Adrenal gland (tissue), 12 donors: ENCODE measurements around the gene TATDN2. TPM values are rescaled to one million over a fixed set of nuclear protein-coding genes. Genes with fewer than 3 reads are reported as not detected.

ENCODE experiments used
- DNase-seq, 7 donors: peaks; one replicate each; pipeline ENCODE4 v3.0.0-alpha.2; 2019 to 2020
- H3K27ac ChIP-seq, 5 donors: fragments of 200-600 bp; sonication (generic) in 4 of 5; 1 replicate in 3 of 5; 2 replicates in 2 of 5; pipeline versions ENCODE4 v1.5.1 to v1.8.0; 2016 to 2020; ENCODE audit warnings: mild to moderate bottlenecking in 1 of 5
- H3K27me3 ChIP-seq: fragments of 200-600 bp; 2 replicates; pipeline ENCODE4 v1.8.0; 2021
- H3K36me3 ChIP-seq, 2 donors: fragments of 200-600 bp; replicated peaks in 1 of 2; 1 replicate in 1 of 2; 2 replicates in 1 of 2; pipeline versions ENCODE4 v1.5.1 to v1.8.0; 2018 to 2022
- H3K4me1 ChIP-seq, 2 donors: fragments of 200-600 bp; replicated peaks in 1 of 2; 1 replicate in 1 of 2; 2 replicates in 1 of 2; pipeline versions ENCODE4 v1.5.1 to v1.8.0; 2018 to 2021
- H3K4me3 ChIP-seq, 4 donors: fragments of 200-600 bp; sonication (generic) in 3 of 4; one replicate each; pipeline ENCODE4 v1.5.1; 2016 to 2018
- H3K9me3 ChIP-seq, 3 donors: fragments of 200-600 bp; sonication (generic) in 1 of 3; replicated peaks in 1 of 3; 1 replicate in 2 of 3; 2 replicates in 1 of 3; pipeline versions ENCODE4 v1.5.1 to v1.8.0; 2016 to 2021
- CTCF ChIP-seq, 6 experiments: fragments of 450-650 bp in 4 of 6; fragments of 200-600 bp in 2 of 6; sonication (generic) in 1 of 6; IDR thresholded peaks; 1 replicate in 5 of 6; 2 replicates in 1 of 6; pipeline versions ENCODE4 v1.5.1 to v1.8.0; 2016 to 2021; ENCODE audit warnings: antibody characterized with exemption in 6 of 6, mild to moderate bottlenecking in 2 of 6, moderate library complexity in 1 of 6
- POLR2A ChIP-seq, 2 donors: fragments of 450-650 bp; IDR thresholded peaks; one replicate each; pipeline ENCODE4 v1.6.1; 2017; ENCODE audit warnings: antibody characterized with exemption in 2 of 2, mild to moderate bottlenecking in 2 of 2, moderate library complexity in 1 of 2
- WGBS, 4 donors: extraction: QIAGEN DNeasy Blood & Tissue Kit in 2 of 4; methylation state at CpG; one replicate each; pipeline versions ENCODE4 v1.1.5 to v1.1.7; 2013 to 2017; 5-methylcytosine and 5-hydroxymethylcytosine counted together
- intact Hi-C, 2 donors: fragments of 100-400 bp; cut with DNase I; formaldehyde crosslinking; loops; one replicate each; pipeline versions ENCODE4 v1.14.1 to v1.15.0; 2022 to 2023
- microRNA counts, 2 donors: library from miRNA; unstranded; fragments of <30 nt; microRNA quantifications; one replicate each; lab custom pipeline; 2016
- microRNA-seq, 3 donors: library from miRNA; unstranded; fragments of <30 nt; microRNA quantifications; one replicate each; pipeline ENCODE4, GENCODE V29; 2017 to 2020
- polyA plus RNA-seq, 3 donors: library from polyadenylated mRNA; stranded (reverse); fragments of 200-250 nt in 2 of 3; fragments of 350-450 nt in 1 of 3; fragmentation: Illumina TruSeq in 1 of 3; extraction: RNeasy Lipid Tissue Mini Kit (QIAGEN cat#74804) in 1 of 3; gene quantifications; one replicate each; pipeline ENCODE4 v1.2.3, GENCODE V29; 2013 to 2014
- small RNA-seq, 2 donors: library from RNA; depleted of rRNA; stranded (forward); fragments of <200 nt; gene quantifications; one replicate each; pipeline ENCODE3, GENCODE V24; 2016
- total RNA-seq, 9 donors: library from RNA; depleted of rRNA in 4 of 9; stranded (reverse); fragments of >200 nt in 4 of 9; fragments of 120-200 nt in 1 of 9; fragmentation: NEBNext Ultra II Directional in 1 of 9; extraction: Animal tissue kit (Norgen Biotek cat#: 25700) in 1 of 9; gene quantifications; one replicate each; pipeline versions ENCODE4 v1.1.0 to v1.2.4, GENCODE V29; 2013 to 2023
- donor health status: healthy with polysubstance abuse.
- donor health status: Bipolar disorder and iron deficiency.
- donor health status: DM: yes; HTN: yes; CAD: no.
- donor health status: DM: no; HTN: no; CAD: no.
- donor health status: DM: no; HTN: no; CAD: no.
- donor health status: DM: yes; HTN: yes; CAD: no.

TATDN2 gene
- total and polyA plus RNA-seq, 12 donors, result 10.0 to 34.8 (median 22.6) TPM

- WGBS, 4 donors, result 72 to 86% (median 77%) methylated on average over 14 of the region's 14 CpGs
- Histone ChIP-seq H3K4me3 (no peak overlapping the region), H3K4me1 (no peaks in the 10 kb centered on the region), H3K36me3 (no peaks in the 10 kb centered on the region), H3K27ac (no peak overlapping the region), H3K27me3 (no peaks in the 10 kb centered on the region), H3K9me3 (no peaks in the 10 kb centered on the region)
- intact Hi-C loops, result no loop called here
- TF ChIP-seq POLR2A (IDR thresholded peaks at IDR 0.05) (no peak), CTCF (IDR thresholded peaks at IDR 0.05) (no peak)
- no peak for DNase-seq
Observed at GRCh38 chr3:10329495-10330015, 81.3 kb downstream of the TATDN2 start.

- Histone ChIP-seq H3K4me1 (no peaks in the 10 kb centered on the region), H3K36me3 (no peaks in the 10 kb centered on the region), H3K4me3 (no peak overlapping the region), H3K27me3 (no peaks in the 10 kb centered on the region), H3K27ac (no peak overlapping the region), H3K9me3 (no peaks in the 10 kb centered on the region)
- WGBS, 4 donors, result 82 to 93% (median 85%) methylated on average over 3 to 12 of the region's 12 CpGs
- no peak for DNase-seq
- TF ChIP-seq CTCF (IDR thresholded peaks at IDR 0.05) (no peak), POLR2A (IDR thresholded peaks at IDR 0.05) (no peak)
- intact Hi-C loops, result no loop called here
Observed at GRCh38 chr3:10330319-10330718, 82.1 kb downstream of the TATDN2 start.

MicroRNAs encoded within 50 kb of the gene (microRNA counts, 767-probe panel; counts per million panel counts)
- 0 counts per million in 2 donors for microRNA hsa-miR-378b (lab: Ali Mortazavi, UCI)

Small RNAs within 50 kb of the gene (microRNA-seq; reads per million reads assigned to microRNA genes)
- 0 to 1.3 (median 0) reads per million in 3 donors for gene MIR378B

Small RNAs within 50 kb of the gene (small RNA-seq; reads per million reads assigned to genes)
- gene MIR378B (0 reads per million in 2 donors), gene RF02126 (0 reads per million in 2 donors)

Other genes with a start within 250 kb of the TATDN2 start
- gene FANCD2, start 222.0 kb upstream of the TATDN2 start, total RNA-seq, result 10 to 100 TPM in 1 of 9 donors, 1 to 10 TPM in 6, under 1 TPM in 2; 0.48 to 14.5 (median 2.6) TPM
- gene FANCD2, start 222.0 kb upstream of the TATDN2 start, polyA plus RNA-seq, result 1 to 10 TPM; 1.2 to 3.8 (median 2.5) TPM
- not detected for gene FANCD2OS, start 140.2 kb upstream of the TATDN2 start, total RNA-seq
- gene FANCD2OS, start 140.2 kb upstream of the TATDN2 start, polyA plus RNA-seq, result not detected
- 100 to 1,000 TPM in 6 of 9 donors, 10 to 100 TPM in 3; 41.7 to 161 (median 109) TPM for gene BRK1, start 132.8 kb upstream of the TATDN2 start, total RNA-seq
- gene BRK1, start 132.8 kb upstream of the TATDN2 start, polyA plus RNA-seq, result 100 to 1,000 TPM in 1 of 3 donors, 10 to 100 TPM in 2; 78.2 to 171 (median 94.1) TPM
- gene VHL, start 106.7 kb upstream of the TATDN2 start, total RNA-seq, result 10 to 100 TPM; 27.9 to 59.7 (median 43.8) TPM
- 10 to 100 TPM; 22.3 to 29.9 (median 28.4) TPM for gene VHL, start 106.7 kb upstream of the TATDN2 start, polyA plus RNA-seq
- gene IRAK2, start 83.5 kb upstream of the TATDN2 start, total RNA-seq, result 1 to 10 TPM; 2.5 to 8.7 (median 6.2) TPM
- gene IRAK2, start 83.5 kb upstream of the TATDN2 start, polyA plus RNA-seq, result 1 to 10 TPM; 2.1 to 3.7 (median 2.3) TPM
- gene GHRL, start 44.5 kb downstream of the TATDN2 start, total RNA-seq, result under 1 TPM in 3 of 9 donors, not detected in 6; 0.33 to 0.97 (median 0.70) TPM
- 1 to 10 TPM in 2 of 3 donors, not detected in 1; 1.1 to 2.2 TPM for gene GHRL, start 44.5 kb downstream of the TATDN2 start, polyA plus RNA-seq
- gene SEC13, start 72.7 kb downstream of the TATDN2 start, total RNA-seq, result 100 to 1,000 TPM in 4 of 9 donors, 10 to 100 TPM in 5; 76.2 to 166 (median 98.0) TPM
- 100 to 1,000 TPM in 1 of 3 donors, 10 to 100 TPM in 2; 61.0 to 146 (median 70.8) TPM for gene SEC13, start 72.7 kb downstream of the TATDN2 start, polyA plus RNA-seq